A549 treated with CORT108297 at 1 μM for 4 hours (cell line): Measurements from ENCODE around the gene PPP2R5D. TPM values are rescaled to one million over a fixed set of nuclear protein-coding genes. Genes with fewer than 3 reads are reported as not detected.

Experiments
- total RNA-seq: library from RNA; stranded (reverse); fragments of 200-300 nt; extraction: Qiagen RNA extraction; gene quantifications from 5 replicates; pipeline ENCODE4 v1.2.3, GENCODE V29; 2022

PPP2R5D gene
- total RNA-seq: 25.0 to 30.2 TPM (median 27.5 TPM) in 5 replicates

GRCh38 chr6:42984001-42984923 lies at the start of gene PPP2R5D:
TSS of gene PPP2R5D (plus strand) at chr6:42984570. CDS start at chr6:42984678, 108 bp downstream.

GRCh38 chr6:42960243-42961019 lies 23.9 kb upstream of the PPP2R5D start, which contains the start of gene GNMT:
TSS of gene GNMT (plus strand) at chr6:42960754. CDS start at chr6:42960768, 14 bp downstream.

DNA sequence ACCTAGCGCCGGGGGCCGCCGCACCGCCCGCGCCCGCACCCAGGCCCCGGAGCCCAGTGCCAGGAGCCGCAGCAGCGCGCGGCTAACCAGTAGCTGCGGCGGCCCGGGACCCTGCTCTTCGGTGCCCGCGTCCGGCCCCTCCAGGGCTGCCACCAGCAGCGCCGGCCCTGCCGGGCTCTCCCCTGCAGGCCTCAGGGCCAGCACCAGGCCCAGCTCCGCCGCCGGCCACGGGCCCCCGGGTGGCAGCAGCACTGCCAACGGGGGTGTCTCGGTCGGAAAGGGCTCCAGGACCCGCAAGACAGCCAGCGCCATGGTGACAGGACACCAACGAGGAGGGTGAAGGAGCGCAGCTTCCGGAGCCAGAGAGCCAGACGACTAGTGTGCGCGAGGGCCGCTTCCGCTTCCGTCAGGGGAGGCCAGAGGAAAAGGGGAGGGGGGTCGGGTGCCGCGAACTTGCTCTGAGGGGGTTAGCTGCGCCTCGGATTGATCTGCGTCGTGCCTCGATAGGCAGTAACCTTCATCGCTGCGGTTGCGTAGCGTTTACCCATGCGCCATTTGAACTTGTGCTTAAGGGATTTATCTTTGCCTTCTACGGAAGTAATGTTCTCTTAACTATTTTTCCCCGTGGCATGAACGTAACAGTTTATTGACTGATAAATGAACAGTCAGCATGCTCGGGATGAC lies 5.4 kb upstream of the PPP2R5D start, which contains the start of gene PEX6:
Gene PEX6 (minus strand): TSS at position 343 of the 684 bp plus-strand sequence. CDS start 31 bp downstream, at position 312.

DNA sequence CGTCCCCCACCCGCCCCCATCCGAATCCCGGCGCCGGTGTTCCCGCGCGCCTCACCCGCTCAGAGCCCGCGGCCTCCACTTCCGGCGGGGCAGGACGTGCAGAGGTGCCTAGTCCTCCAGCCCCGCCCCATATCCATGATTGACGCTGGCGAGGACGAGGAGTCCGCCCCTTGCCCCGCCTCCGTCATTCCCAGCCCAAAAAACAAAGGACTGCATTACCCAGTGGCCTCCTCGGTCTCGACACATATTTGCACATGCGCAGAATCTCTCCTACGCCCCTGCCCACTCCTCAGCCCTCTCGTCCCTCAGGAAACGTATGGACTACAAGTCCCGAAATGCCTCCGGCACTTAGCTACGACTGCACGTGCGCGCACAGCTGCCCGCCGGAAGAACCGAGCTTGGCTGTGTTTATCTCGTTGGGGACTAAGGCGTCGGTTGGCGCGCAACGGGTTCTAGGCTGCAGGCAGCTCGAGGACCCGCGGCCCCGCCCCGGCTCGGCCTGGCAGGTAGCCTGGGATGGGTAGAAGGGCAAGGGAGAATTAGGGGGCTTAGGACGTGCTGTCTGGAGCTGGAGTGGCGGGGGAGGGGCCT lies 29.6 kb downstream of the PPP2R5D start, which contains the start of the genes KLHDC3 and MEA1:
Gene KLHDC3 (plus strand): TSS at position 407 of the 591 bp plus-strand sequence. CDS start 2,944 bp downstream, outside the sequence.
Gene MEA1 (minus strand): TSS at position 104 of the 591 bp plus-strand sequence. CDS start 133 bp downstream, outside the sequence.

GRCh38 chr6:43021270-43022047 lies 37.1 kb downstream of the PPP2R5D start, which contains the start of gene RRP36:
TSS of gene RRP36 (plus strand) at chr6:43021623. CDS start at chr6:43021655, 32 bp downstream.

DNA sequence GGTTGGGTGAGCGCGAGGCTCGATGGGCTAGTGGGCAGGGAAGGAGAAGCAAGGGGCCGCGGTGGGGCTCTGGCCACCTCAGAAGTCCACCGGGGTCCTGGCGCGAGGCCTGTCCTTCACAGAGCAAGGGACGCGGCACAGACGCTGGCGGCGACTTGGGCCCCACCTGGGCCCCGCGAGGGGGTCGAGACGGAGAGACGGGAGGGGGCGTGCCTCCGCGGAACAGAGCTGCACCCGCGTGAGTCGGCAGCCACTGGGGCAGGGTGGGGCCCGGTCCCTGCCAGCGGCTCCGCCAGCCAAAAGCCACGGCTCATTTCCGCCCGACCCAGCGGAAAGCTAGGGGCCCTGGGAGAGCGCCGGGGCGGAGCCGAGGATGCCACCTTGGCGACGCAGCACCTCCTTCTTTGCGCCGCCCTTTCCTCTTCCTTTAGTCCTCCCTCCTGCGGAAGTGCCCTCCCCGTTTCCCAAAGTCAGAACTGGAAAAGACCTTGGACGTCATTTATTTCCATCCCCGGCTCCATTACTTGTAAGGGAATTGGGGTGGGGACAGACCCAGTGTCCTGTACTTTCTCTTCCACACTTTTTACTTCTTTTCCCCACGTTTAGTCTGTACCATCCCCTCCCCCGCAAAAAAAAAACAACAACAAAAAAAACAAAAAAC lies 69.3 kb downstream of the PPP2R5D start, which contains the start of gene CUL7:
Gene CUL7 (minus strand): TSS at position 307 of the 661 bp plus-strand sequence. CDS start 1,063 bp downstream, outside the sequence.

GRCh38 chr6:43059168-43060033 lies 75.0 kb downstream of the PPP2R5D start, which contains the start of the genes KLC4 and MRPL2:
TSS of gene KLC4 (plus strand) at chr6:43059631. CDS start at chr6:43061336, 1,705 bp downstream.
TSS of gene MRPL2 (minus strand) at chr6:43059434. CDS start at chr6:43059381, 53 bp downstream.

Other genes with a start within 250 kb of the PPP2R5D start
- gene TBCC, start 238.5 kb upstream of the PPP2R5D start, total RNA-seq: 16.7 to 18.8 TPM (median 17.7 TPM) in 5 replicates
- gene BICRAL, start 202.5 kb upstream of the PPP2R5D start, total RNA-seq: 2.6 to 3.3 TPM (median 3.0 TPM) in 5 replicates
- 65.5 to 98.2 TPM (median 67.6 TPM) in 5 replicates for gene RPL7L1, start 105.0 kb upstream of the PPP2R5D start, total RNA-seq
- gene PTCRA, start 68.5 kb upstream of the PPP2R5D start, total RNA-seq: not detected in 5 replicates
- 39.0 to 46.5 TPM (median 44.9 TPM) in 5 replicates for gene CNPY3, start 55.1 kb upstream of the PPP2R5D start, total RNA-seq
- gene GNMT, start 23.8 kb upstream of the PPP2R5D start, total RNA-seq: 0.10 to 0.14 TPM (median 0.12 TPM) in 4 of 5 replicates, not detected in the other
- gene PEX6, start 5.4 kb upstream of the PPP2R5D start, total RNA-seq: 6.7 to 10.0 TPM (median 9.7 TPM) in 5 replicates
- 88.9 to 97.4 TPM (median 95.8 TPM) in 5 replicates for gene MEA1, start 29.4 kb downstream of the PPP2R5D start, total RNA-seq
- 24.9 to 33.1 TPM (median 30.2 TPM) in 5 replicates for gene KLHDC3, start 29.7 kb downstream of the PPP2R5D start, total RNA-seq
- 67.9 to 75.6 TPM (median 70.9 TPM) in 5 replicates for gene RRP36, start 37.1 kb downstream of the PPP2R5D start, total RNA-seq
- gene CUL7, start 69.3 kb downstream of the PPP2R5D start, total RNA-seq: 6.3 to 9.0 TPM (median 7.6 TPM) in 5 replicates
- gene MRPL2, start 74.9 kb downstream of the PPP2R5D start, total RNA-seq: 58.0 to 62.4 TPM (median 60.0 TPM) in 5 replicates
- gene KLC4, start 75.1 kb downstream of the PPP2R5D start, total RNA-seq: 5.9 to 8.6 TPM (median 7.6 TPM) in 5 replicates
- 3.9 to 5.6 TPM (median 4.8 TPM) in 5 replicates for gene PTK7, start 91.7 kb downstream of the PPP2R5D start, total RNA-seq
- 13.7 to 19.0 TPM (median 16.3 TPM) in 5 replicates for gene SRF, start 186.7 kb downstream of the PPP2R5D start, total RNA-seq
- gene CUL9, start 197.6 kb downstream of the PPP2R5D start, total RNA-seq: 6.6 to 11.6 TPM (median 9.9 TPM) in 5 replicates
- 70.9 to 113 TPM (median 104 TPM) in 5 replicates for gene DNPH1, start 244.9 kb downstream of the PPP2R5D start, total RNA-seq